Mesendoderm (in vitro differentiated cells): ENCODE measurements around the gene PAPOLA.
A peak's percentile ranks its signal among the peaks of the same experiment; 100 is the strongest.
"Not testable (repeated sequence)": the region's sequence is repeated elsewhere in the genome, so short reads cannot be mapped to it uniquely, and the experiment has no call there.

ENCODE experiments used
- DNase-seq: peaks from one replicate; pipeline ENCODE4 v3.0.0; 2013
- H2AK5ac ChIP-seq: 2 replicates; pipeline ENCODE4 v1.6.1; 2013; ENCODE audit warnings: low read length, inconsistent platforms
- H2BK120ac ChIP-seq: 2 replicates; pipeline ENCODE4 v1.6.1; 2013; ENCODE audit warnings: low read depth, mild to moderate bottlenecking, low read length, moderate library complexity, mixed read lengths
- H2BK15ac ChIP-seq: replicated peaks from 2 replicates; pipeline ENCODE4 v1.6.1; 2013; ENCODE audit warnings: low read depth, mild to moderate bottlenecking, moderate library complexity
- H2BK5ac ChIP-seq: 2 replicates; pipeline ENCODE4 v1.6.1; 2013; ENCODE audit warnings: low read length, inconsistent platforms
- H3K18ac ChIP-seq: 2 replicates; pipeline ENCODE4 v1.6.1; 2013; ENCODE audit warnings: mild to moderate bottlenecking, low read length, mixed read lengths
- H3K23ac ChIP-seq: one replicate; pipeline ENCODE4 v1.6.1; 2013; ENCODE audit warnings: low read length
- H3K27ac ChIP-seq: 2 replicates; pipeline ENCODE4 v1.5.1; 2013; ENCODE audit warnings: low read depth, mild to moderate bottlenecking, inconsistent platforms, low read length, moderate library complexity
- H3K27me3 ChIP-seq: 2 replicates; pipeline ENCODE4 v1.6.1; 2013; ENCODE audit warnings: low read length, control low read depth, mild to moderate bottlenecking, inconsistent platforms; ENCODE audit not compliant: insufficient read depth, poor library complexity
- H3K36me3 ChIP-seq: 2 replicates; pipeline ENCODE4 v1.6.1; 2013; ENCODE audit warnings: low read length, inconsistent platforms; ENCODE audit not compliant: control insufficient read depth, insufficient read depth
- H3K4ac ChIP-seq: one replicate; pipeline ENCODE4 v1.6.1; 2013; ENCODE audit warnings: low read depth, mild to moderate bottlenecking, low read length, moderate library complexity
- H3K4me1 ChIP-seq: 2 replicates; pipeline ENCODE4 v1.6.1; 2013; ENCODE audit warnings: low read depth, low read length, inconsistent platforms; ENCODE audit not compliant: control insufficient read depth
- H3K4me2 ChIP-seq: 2 replicates; pipeline ENCODE4 v1.6.1; 2013; ENCODE audit warnings: low read length
- H3K4me3 ChIP-seq: 2 replicates; pipeline ENCODE4 v1.5.1; 2013; ENCODE audit warnings: mild to moderate bottlenecking, low read length
- H3K56ac ChIP-seq: one replicate; pipeline ENCODE4 v1.6.1; 2013; ENCODE audit warnings: low read length
- H3K79me1 ChIP-seq: 2 replicates; pipeline ENCODE4 v1.6.1; 2013; ENCODE audit warnings: low read length, inconsistent platforms
- H3K79me2 ChIP-seq: 2 replicates; pipeline ENCODE4 v1.6.1; 2013; ENCODE audit warnings: mild to moderate bottlenecking, low read length; ENCODE audit not compliant: control insufficient read depth, insufficient read depth
- H3K9ac ChIP-seq: 2 replicates; pipeline ENCODE4 v1.6.1; 2013; ENCODE audit warnings: low read length, inconsistent platforms
- H4K5ac ChIP-seq: one replicate; pipeline ENCODE4 v1.6.1; 2013; ENCODE audit warnings: low read length
- H4K8ac ChIP-seq: one replicate; pipeline ENCODE4 v1.6.1; 2013; ENCODE audit warnings: low read depth, mild to moderate bottlenecking, control low read depth, low read length, moderate library complexity
- WGBS: extraction: QIAGEN DNeasy Blood & Tissue Kit; methylation state at CpG from one replicate; pipeline ENCODE4 v1.1.7; 2013; ENCODE audit warnings: low lambda C conversion rate, missing lambda C conversion rate; ENCODE audit not compliant: insufficient coverage; ENCODE audit errors: extremely low coverage; 5-methylcytosine and 5-hydroxymethylcytosine counted together

The PAPOLA gene

GRCh38 chr14:96504353-96504752 is 2.2 kb downstream of the PAPOLA start:
- WGBS: no CpG with 5 or more reads among the region's 12 CpGs
- not testable (repeated sequence) for H3K27me3 ChIP-seq, H3K36me3 ChIP-seq, H2AK5ac ChIP-seq, H3K9ac ChIP-seq, H3K56ac ChIP-seq, H2BK5ac ChIP-seq, H3K4me2 ChIP-seq, H2BK15ac ChIP-seq, H3K79me1 ChIP-seq, H3K18ac ChIP-seq, H4K5ac ChIP-seq, H3K4me3 ChIP-seq, H3K4ac ChIP-seq, H4K8ac ChIP-seq, H3K23ac ChIP-seq, DNase-seq, H3K27ac ChIP-seq, H2BK120ac ChIP-seq
- Histone ChIP-seq H3K79me2 (peaks cover 66% of the 10 kb centered on the region), H3K4me1 (peaks cover 11% of the 10 kb centered on the region)

GRCh38 chr14:96507723-96508122 is 5.5 kb downstream of the PAPOLA start:
- Histone ChIP-seq H3K36me3 (no peaks in the 10 kb centered on the region), H2BK15ac (no peak overlapping the region), H2BK5ac (no peak overlapping the region), H4K5ac (no peak overlapping the region), H2AK5ac (no peak overlapping the region), H4K8ac (no peak overlapping the region), H3K79me2 (peaks cover 84% of the 10 kb centered on the region), H3K4ac (peak overlapping the region; percentile 12), H3K56ac (no peak overlapping the region), H2BK120ac (no peak overlapping the region), H3K27ac (no peak overlapping the region), H3K18ac (no peak overlapping the region), H3K4me1 (peaks cover 9% of the 10 kb centered on the region), H3K4me3 (no peak overlapping the region), H3K79me1 (no peaks in the 10 kb centered on the region), H3K4me2 (no peak overlapping the region), H3K27me3 (no peaks in the 10 kb centered on the region), H3K9ac (no peak overlapping the region), H3K23ac (no peak overlapping the region)
- WGBS: no CpG with 5 or more reads among the region's 7 CpGs
- DNase-seq: no peak

- Histone ChIP-seq H3K27ac (no peak overlapping the region), H3K9ac (no peak overlapping the region), H3K18ac (no peak overlapping the region), H2BK5ac (no peak overlapping the region), H2AK5ac (no peak overlapping the region), H2BK15ac (no peak overlapping the region), H4K8ac (no peak overlapping the region), H3K4me2 (no peak overlapping the region), H3K36me3 (no peaks in the 10 kb centered on the region), H3K56ac (no peak overlapping the region), H3K79me2 (peaks cover 82% of the 10 kb centered on the region), H3K4ac (no peak overlapping the region), H3K23ac (no peak overlapping the region), H3K27me3 (no peaks in the 10 kb centered on the region), H3K4me3 (no peak overlapping the region), H2BK120ac (no peak overlapping the region), H3K79me1 (no peaks in the 10 kb centered on the region), H3K4me1 (peaks cover 9% of the 10 kb centered on the region), H4K5ac (no peak overlapping the region)
- no peak for DNase-seq
- WGBS: no CpG with 5 or more reads among the region's 5 CpGs
Measured at GRCh38 chr14:96508900-96509299, 6.7 kb downstream of the PAPOLA start.

- peaks cover 83% of the 10 kb centered on the region for H3K79me2 ChIP-seq
- H3K4ac ChIP-seq: no peak overlapping the region
- no peak for DNase-seq
- H2BK5ac ChIP-seq: no peak overlapping the region
- no peak overlapping the region for H2BK120ac ChIP-seq
- H3K27me3 ChIP-seq: no peaks in the 10 kb centered on the region
- H2AK5ac ChIP-seq: no peak overlapping the region
- no peak overlapping the region for H4K8ac ChIP-seq
- no peak overlapping the region for H3K4me3 ChIP-seq
- H4K5ac ChIP-seq: no peak overlapping the region
- no peak overlapping the region for H3K9ac ChIP-seq
- H3K23ac ChIP-seq: no peak overlapping the region
- no peak overlapping the region for H2BK15ac ChIP-seq
- H3K4me1 ChIP-seq: peaks cover 9% of the 10 kb centered on the region
- WGBS: no CpG with 5 or more reads among the region's 6 CpGs
- H3K79me1 ChIP-seq: no peaks in the 10 kb centered on the region
- no peak overlapping the region for H3K4me2 ChIP-seq
- no peak overlapping the region for H3K18ac ChIP-seq
- no peak overlapping the region for H3K27ac ChIP-seq
- H3K36me3 ChIP-seq: no peaks in the 10 kb centered on the region
- H3K56ac ChIP-seq: no peak overlapping the region
Measured at GRCh38 chr14:96509457-96510090, 7.4 kb downstream of the PAPOLA start.

- Histone ChIP-seq H3K9ac (no peak overlapping the region), H4K5ac (no peak overlapping the region), H3K18ac (no peak overlapping the region), H3K23ac (no peak overlapping the region), H3K4me3 (no peak overlapping the region), H3K4me1 (no peaks in the 10 kb centered on the region), H2BK120ac (no peak overlapping the region), H3K27me3 (no peaks in the 10 kb centered on the region), H2AK5ac (no peak overlapping the region), H2BK15ac (no peak overlapping the region), H2BK5ac (no peak overlapping the region), H3K79me1 (no peaks in the 10 kb centered on the region), H3K4me2 (no peak overlapping the region), H3K56ac (no peak overlapping the region), H3K27ac (no peak overlapping the region), H4K8ac (no peak overlapping the region), H3K4ac (no peak overlapping the region), H3K36me3 (no peaks in the 10 kb centered on the region), H3K79me2 (peaks cover 81% of the 10 kb centered on the region)
- no peak for DNase-seq
- WGBS: no CpG with 5 or more reads among the region's 7 CpGs
Measured at GRCh38 chr14:96511146-96511545, 9.0 kb downstream of the PAPOLA start.

GRCh38 chr14:96511667-96512066 is 9.5 kb downstream of the PAPOLA start:
- Histone ChIP-seq H2BK5ac (no peak overlapping the region), H3K56ac (no peak overlapping the region), H3K4me3 (no peak overlapping the region), H2BK120ac (no peak overlapping the region), H3K27me3 (no peaks in the 10 kb centered on the region), H3K4me2 (no peak overlapping the region), H4K5ac (no peak overlapping the region), H3K27ac (no peak overlapping the region), H3K4me1 (no peaks in the 10 kb centered on the region), H4K8ac (no peak overlapping the region), H2BK15ac (no peak overlapping the region), H3K79me2 (peaks cover 81% of the 10 kb centered on the region), H3K4ac (no peak overlapping the region), H2AK5ac (no peak overlapping the region), H3K23ac (no peak overlapping the region), H3K9ac (no peak overlapping the region), H3K18ac (no peak overlapping the region), H3K36me3 (no peaks in the 10 kb centered on the region), H3K79me1 (no peaks in the 10 kb centered on the region)
- WGBS: no CpG with 5 or more reads among the region's 1 CpG
- no peak for DNase-seq
